GM12801 (cell line): ENCODE data around the gene DHX9.

ENCODE experiments used
- TF ChIP-seq, protein P1 (sequence below): IDR thresholded peaks from one replicate; pipeline ENCODE4 v1.5.1; 2011; ENCODE audit warnings: control low read depth; ENCODE audit not compliant: insufficient read length; ENCODE audit errors: extremely low read depth

The DHX9 gene

DNA sequence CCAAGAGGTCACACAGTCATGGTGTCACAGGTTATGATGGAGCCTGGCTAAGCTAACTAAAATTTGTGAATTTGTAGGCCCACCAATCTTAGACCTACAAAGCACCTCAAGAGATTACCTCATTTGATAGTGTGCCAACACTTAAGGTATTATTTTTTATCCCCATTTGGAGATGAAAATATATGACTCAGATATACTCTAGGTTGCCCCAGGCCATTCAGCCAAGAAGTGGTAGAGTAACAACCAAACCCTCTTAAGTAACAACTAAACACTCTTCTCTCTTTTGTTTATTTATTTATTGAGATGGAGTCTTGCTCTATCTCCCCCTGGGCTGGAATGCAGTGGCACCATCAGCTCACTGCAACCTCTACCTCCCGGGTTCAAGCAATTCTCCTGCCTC lies 35.3 kb upstream of the DHX9 start:
- TF ChIP-seq, protein P1, sequence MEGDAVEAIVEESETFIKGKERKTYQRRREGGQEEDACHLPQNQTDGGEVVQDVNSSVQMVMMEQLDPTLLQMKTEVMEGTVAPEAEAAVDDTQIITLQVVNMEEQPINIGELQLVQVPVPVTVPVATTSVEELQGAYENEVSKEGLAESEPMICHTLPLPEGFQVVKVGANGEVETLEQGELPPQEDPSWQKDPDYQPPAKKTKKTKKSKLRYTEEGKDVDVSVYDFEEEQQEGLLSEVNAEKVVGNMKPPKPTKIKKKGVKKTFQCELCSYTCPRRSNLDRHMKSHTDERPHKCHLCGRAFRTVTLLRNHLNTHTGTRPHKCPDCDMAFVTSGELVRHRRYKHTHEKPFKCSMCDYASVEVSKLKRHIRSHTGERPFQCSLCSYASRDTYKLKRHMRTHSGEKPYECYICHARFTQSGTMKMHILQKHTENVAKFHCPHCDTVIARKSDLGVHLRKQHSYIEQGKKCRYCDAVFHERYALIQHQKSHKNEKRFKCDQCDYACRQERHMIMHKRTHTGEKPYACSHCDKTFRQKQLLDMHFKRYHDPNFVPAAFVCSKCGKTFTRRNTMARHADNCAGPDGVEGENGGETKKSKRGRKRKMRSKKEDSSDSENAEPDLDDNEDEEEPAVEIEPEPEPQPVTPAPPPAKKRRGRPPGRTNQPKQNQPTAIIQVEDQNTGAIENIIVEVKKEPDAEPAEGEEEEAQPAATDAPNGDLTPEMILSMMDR: no peak

- TF ChIP-seq, protein P1: no peak
Observed at GRCh38 chr1:182806015-182806678, 33.0 kb upstream of the DHX9 start.

- TF ChIP-seq, protein P1: no peak
Observed at GRCh38 chr1:182807907-182808306, 31.2 kb upstream of the DHX9 start.

- TF ChIP-seq, protein P1: no peak
Observed at GRCh38 chr1:182809414-182809957, 29.7 kb upstream of the DHX9 start.

- TF ChIP-seq, protein P1: no peak
Observed at GRCh38 chr1:182811975-182812722, 27.0 kb upstream of the DHX9 start.

- TF ChIP-seq, protein P1: no peak
Observed at GRCh38 chr1:182816863-182817262, 22.3 kb upstream of the DHX9 start.

DNA sequence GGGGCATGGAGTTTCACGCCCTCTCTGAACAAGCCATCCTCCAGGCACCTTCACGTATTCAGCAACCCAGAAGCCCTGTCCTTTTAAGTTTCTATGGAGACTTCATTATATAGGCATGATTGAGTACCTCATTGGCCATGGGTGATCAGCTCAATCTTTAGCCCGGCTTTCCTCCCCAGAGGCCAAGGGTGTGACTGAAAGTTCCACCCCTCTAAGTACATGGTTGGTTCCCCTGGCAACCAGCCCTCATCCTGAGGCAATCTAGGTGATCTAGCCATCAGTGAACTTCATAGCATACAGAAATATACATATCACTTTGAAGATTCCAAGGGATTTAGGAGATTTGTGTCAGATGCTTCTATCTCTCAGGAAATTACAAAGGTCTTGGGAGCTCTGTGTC lies 21.3 kb upstream of the DHX9 start:
- TF ChIP-seq, protein P1: no peak
